Natural killer cell treated with Interleukin-12 subunit alpha and Interleukin-12 subunit beta and Interleukin-15 and Interleukin-18, amount 100 ng/mL, for 72 hours (primary cell): ENCODE results near the gene IGSF9. TPM values are rescaled to one million over a fixed set of nuclear protein-coding genes. Genes with fewer than 3 reads are reported as not detected.
"Not testable (repeated sequence)": the region's sequence is repeated elsewhere in the genome, so short reads cannot be mapped to it uniquely, and the experiment has no call there.

Experiments used
- ATAC-seq, 2 donors: fragments of 150-1000 bp; cut with Tn5 transposase in 1 of 2; sonication (Bioruptor Pico), chemical (Tn5 transposase) in 1 of 2; 2 replicates each; pipeline ENCODE4 v1.10.0; 2021
- DNase-seq: peaks from one replicate; pipeline ENCODE4 v3.0.0; 2022; ENCODE audit warnings: low spot score
- H3K27ac Mint-ChIP-seq, 2 donors: 1 replicate in 1 of 2; 2 replicates in 1 of 2; pipeline ENCODE4 v1.8.0; 2022; ENCODE audit warnings: mixed read lengths in 2 of 2, mild to moderate bottlenecking in 1 of 2, moderate library complexity in 1 of 2
- H3K27me3 Mint-ChIP-seq, 2 donors: 1 replicate in 1 of 2; 2 replicates in 1 of 2; pipeline ENCODE4 v1.8.0; 2022; ENCODE audit warnings: mixed read lengths in 2 of 2
- H3K36me3 Mint-ChIP-seq: one replicate; pipeline ENCODE4 v1.8.0; 2022; ENCODE audit warnings: mixed read lengths
- H3K4me1 Mint-ChIP-seq, 2 donors: 1 replicate in 1 of 2; 2 replicates in 1 of 2; pipeline ENCODE4 v1.8.0; 2022; ENCODE audit warnings: low read depth in 2 of 2, mixed read lengths in 2 of 2, mild to moderate bottlenecking in 1 of 2
- H3K4me3 Mint-ChIP-seq: one replicate; pipeline ENCODE4 v1.8.0; 2022; ENCODE audit warnings: mixed read lengths
- H3K9me3 Mint-ChIP-seq: 2 replicates; pipeline ENCODE4 v1.8.0; 2022; ENCODE audit warnings: mixed read lengths
- total RNA-seq, 2 donors: library from RNA; stranded (reverse); gene quantifications; one replicate each; pipeline ENCODE4 v1.2.3, GENCODE V29; 2022

IGSF9 gene
- total RNA-seq, 2 donors from 2014 or later, result not detected

GRCh38 chr1:159911326-159912070 lies 33.9 kb downstream of the IGSF9 start:
- peak overlapping the region; percentile 70 for H3K4me3 Mint-ChIP-seq
- peaks cover 5% of the 10 kb centered on the region for H3K36me3 Mint-ChIP-seq
- peak overlapping the region; percentile 88 to 91 for H3K27ac Mint-ChIP-seq
- no peaks in the 10 kb centered on the region for H3K9me3 Mint-ChIP-seq
- ATAC-seq, result no peak
- DNase-seq, result no peak
- H3K27me3 Mint-ChIP-seq, result no peaks in the 10 kb centered on the region
- H3K4me1 Mint-ChIP-seq, result peaks cover 37 to 49% of the 10 kb centered on the region in 2 donors

- DNase-seq, result no peak
- no peak overlapping the region for H3K4me3 Mint-ChIP-seq
- no peaks in the 10 kb centered on the region for H3K36me3 Mint-ChIP-seq
- no peak for ATAC-seq
- H3K27me3 Mint-ChIP-seq, result no peaks in the 10 kb centered on the region
- no peaks in the 10 kb centered on the region for H3K9me3 Mint-ChIP-seq
- H3K27ac Mint-ChIP-seq, result peak overlapping the region; percentile 26 to 73
- H3K4me1 Mint-ChIP-seq, result peaks cover 32 to 34% of the 10 kb centered on the region in 2 donors
Observed at GRCh38 chr1:159908031-159908940, 37.1 kb downstream of the IGSF9 start.

- peaks cover 24 to 27% of the 10 kb centered on the region in 2 donors for H3K4me1 Mint-ChIP-seq
- no peak for ATAC-seq
- H3K9me3 Mint-ChIP-seq, result no peaks in the 10 kb centered on the region
- H3K27ac Mint-ChIP-seq, result peak overlapping the region in 1 of 2 donors; percentile 80
- no peak overlapping the region for H3K4me3 Mint-ChIP-seq
- H3K27me3 Mint-ChIP-seq, result no peaks in the 10 kb centered on the region
- DNase-seq, result no peak
- H3K36me3 Mint-ChIP-seq, result no peaks in the 10 kb centered on the region
Observed at GRCh38 chr1:159906960-159907359, 38.5 kb downstream of the IGSF9 start.

- H3K4me3 Mint-ChIP-seq, H3K9me3 Mint-ChIP-seq, ATAC-seq, H3K4me1 Mint-ChIP-seq, DNase-seq, H3K36me3 Mint-ChIP-seq, H3K27ac Mint-ChIP-seq, H3K27me3 Mint-ChIP-seq: not testable (repeated sequence)
Observed at GRCh38 chr1:159904036-159904435, 41.4 kb downstream of the IGSF9 start.

GRCh38 chr1:159902541-159902940 lies 42.9 kb downstream of the IGSF9 start:
- Mint-ChIP-seq H3K36me3 (no peaks in the 10 kb centered on the region), H3K4me1 (peaks cover 0 to 4% of the 10 kb centered on the region in 2 donors), H3K4me3 (no peak overlapping the region), H3K9me3 (no peaks in the 10 kb centered on the region), H3K27ac (no peak overlapping the region), H3K27me3 (no peaks in the 10 kb centered on the region)
- DNase-seq, result no peak
- ATAC-seq, result no peak

- Mint-ChIP-seq H3K27me3 (no peaks in the 10 kb centered on the region), H3K4me3 (no peak overlapping the region), H3K36me3 (no peaks in the 10 kb centered on the region), H3K4me1 (peaks cover 6 to 7% of the 10 kb centered on the region in 2 donors), H3K9me3 (no peaks in the 10 kb centered on the region), H3K27ac (no peak overlapping the region)
- ATAC-seq (no peak), DNase-seq (no peak)
Observed at GRCh38 chr1:159900755-159901360, 44.6 kb downstream of the IGSF9 start.

- DNase-seq (no peak), ATAC-seq (peak; percentile 71 to 74)
- Mint-ChIP-seq H3K4me1 (peaks cover 6 to 7% of the 10 kb centered on the region in 2 donors), H3K27me3 (no peaks in the 10 kb centered on the region), H3K4me3 (no peak within 1 kb of the TSS), H3K27ac (no peak within 1 kb of the TSS), H3K9me3 (no peaks in the 10 kb centered on the region), H3K36me3 (no peaks in the 10 kb centered on the region)
Observed at GRCh38 chr1:159900086-159900680, 45.2 kb downstream of the IGSF9 start, which contains the start of gene CFAP45. Gene CFAP45, minus strand, starts transcription at chr1:159900165. Its CDS starts 67 bp downstream, at chr1:159900098.

- not testable (repeated sequence) for H3K27me3 Mint-ChIP-seq, H3K4me3 Mint-ChIP-seq, DNase-seq, H3K9me3 Mint-ChIP-seq, H3K36me3 Mint-ChIP-seq, H3K4me1 Mint-ChIP-seq, H3K27ac Mint-ChIP-seq
- ATAC-seq, result peak in 1 of 2 donors; percentile 8
Observed at GRCh38 chr1:159899634-159900033, 45.8 kb downstream of the IGSF9 start.

- no peak overlapping the region for H3K27ac Mint-ChIP-seq
- H3K4me3 Mint-ChIP-seq, result no peak overlapping the region
- DNase-seq (no peak), ATAC-seq (no peak)
- no peaks in the 10 kb centered on the region for H3K36me3 Mint-ChIP-seq
- peaks cover 6 to 7% of the 10 kb centered on the region in 2 donors for H3K4me1 Mint-ChIP-seq
- no peaks in the 10 kb centered on the region for H3K9me3 Mint-ChIP-seq
- H3K27me3 Mint-ChIP-seq, result no peaks in the 10 kb centered on the region
Observed at GRCh38 chr1:159898527-159898926, 46.9 kb downstream of the IGSF9 start.

GRCh38 chr1:159897962-159898361 lies 47.5 kb downstream of the IGSF9 start:
- DNase-seq (no peak), ATAC-seq (no peak)

GRCh38 chr1:159896546-159896930 lies 48.9 kb downstream of the IGSF9 start:
- Mint-ChIP-seq H3K36me3 (no peaks in the 10 kb centered on the region), H3K4me1 (peaks cover 8 to 9% of the 10 kb centered on the region in 2 donors), H3K27me3 (no peaks in the 10 kb centered on the region), H3K4me3 (no peak overlapping the region), H3K9me3 (no peaks in the 10 kb centered on the region), H3K27ac (no peak overlapping the region)
- no peak for DNase-seq
- ATAC-seq, result no peak

More at GRCh38 chr1:159897962-159898361, 47.5 kb downstream of the IGSF9 start:
- H3K27ac Mint-ChIP-seq, result no peak overlapping the region
- H3K4me1 Mint-ChIP-seq, result peaks cover 6 to 7% of the 10 kb centered on the region in 2 donors
- no peaks in the 10 kb centered on the region for H3K36me3 Mint-ChIP-seq
- H3K27me3 Mint-ChIP-seq, result no peaks in the 10 kb centered on the region
- H3K9me3 Mint-ChIP-seq, result no peaks in the 10 kb centered on the region
- H3K4me3 Mint-ChIP-seq, result no peak overlapping the region

- no peak overlapping the region for H3K4me3 Mint-ChIP-seq
- H3K4me1 Mint-ChIP-seq, result peaks cover 10 to 12% of the 10 kb centered on the region in 2 donors
- ATAC-seq (no peak), DNase-seq (no peak)
- no peaks in the 10 kb centered on the region for H3K36me3 Mint-ChIP-seq
- H3K27ac Mint-ChIP-seq, result no peak overlapping the region
- no peaks in the 10 kb centered on the region for H3K9me3 Mint-ChIP-seq
- no peaks in the 10 kb centered on the region for H3K27me3 Mint-ChIP-seq
Observed at GRCh38 chr1:159895836-159896545, 49.4 kb downstream of the IGSF9 start.

- Mint-ChIP-seq H3K4me3 (no peak overlapping the region), H3K27me3 (no peaks in the 10 kb centered on the region), H3K27ac (no peak overlapping the region), H3K4me1 (peaks cover 11 to 13% of the 10 kb centered on the region in 2 donors), H3K36me3 (no peaks in the 10 kb centered on the region), H3K9me3 (no peaks in the 10 kb centered on the region)
- ATAC-seq (no peak), DNase-seq (no peak)
Observed at GRCh38 chr1:159895286-159895685, 50.1 kb downstream of the IGSF9 start.
